ENCODE data around the gene ITGA2B. TPM values are rescaled to one million over a fixed set of nuclear protein-coding genes. Genes with fewer than 3 reads are reported as not detected.

Gene ITGA2B
- total RNA-seq, 1 experiment from 2014 or later: 3.1 TPM

- POLR2A ChIA-PET (ENCODE audit: unreplicated experiment): no interaction called here
- TF ChIP-seq CTCF (conservative IDR thresholded peaks at IDR 0.05; ENCODE audit: low read depth, low read length): no peak
- TF ChIP-seq EZH2phosphoT487 (IDR thresholded peaks at IDR 0.05; ENCODE audit: borderline replicate concordance, low read length): no peak
- no peak for TF ChIP-seq EZH2 (IDR thresholded peaks at IDR 0.05; ENCODE audit: low read length, unreplicated experiment)
- no peaks in the 10 kb centered on the region for H3F3A ChIP-seq (ENCODE audit: low read length, unreplicated experiment)
- CTCF ChIA-PET: no interaction called here
- H3K4me3 ChIP-seq (ENCODE audit: low read length): no peak overlapping the region
- DNase-seq (no peak), ATAC-seq (no peak)
- no peaks in the 10 kb centered on the region for H3K9me2 ChIP-seq (replicated peaks; ENCODE audit: low read length)
- no peaks in the 10 kb centered on the region for H3K9me3 ChIP-seq (ENCODE audit: low read length)
- H3K27ac ChIP-seq (ENCODE audit: low read length): no peak overlapping the region
- peaks cover 8% of the 10 kb centered on the region; the same call in 1 of the 2 replicates for H3K36me3 ChIP-seq (ENCODE audit: low read depth, low read length)
- no peak overlapping the region for H3K4me2 ChIP-seq (ENCODE audit: low read length)
- H2AFZ ChIP-seq (ENCODE audit: low read length): no peak overlapping the region
- H4K20me1 ChIP-seq (ENCODE audit: low read length): no peaks in the 10 kb centered on the region
- no peak overlapping the region for H3K9ac ChIP-seq (ENCODE audit: low read length)
- intact Hi-C loops (cut with micrococcal nuclease): no loop called here
- BruUV-seq (replicated peaks): no TSS peak
- no peaks in the 10 kb centered on the region for H3K27me3 ChIP-seq (ENCODE audit: low read length)
- H3K4me1 ChIP-seq (ENCODE audit: insufficient read depth, low read length): no peaks in the 10 kb centered on the region
- no peaks in the 10 kb centered on the region for H3K79me2 ChIP-seq (ENCODE audit: low read length)
Observed at GRCh38 chr17:44356241-44356640, 33.2 kb downstream of the ITGA2B start.

GRCh38 chr17:44355642-44356099, 33.8 kb downstream of the ITGA2B start:
- POLR2A ChIA-PET (ENCODE audit: unreplicated experiment): no interaction called here
- Histone ChIP-seq H3K36me3 (ENCODE audit: low read depth, low read length) (peaks cover 8% of the 10 kb centered on the region; the same call in 1 of the 2 replicates), H3K4me3 (ENCODE audit: low read length) (no peak overlapping the region), H2AFZ (ENCODE audit: low read length) (no peak overlapping the region), H3K4me2 (ENCODE audit: low read length) (no peak overlapping the region), H3K79me2 (ENCODE audit: low read length) (no peaks in the 10 kb centered on the region), H3K27me3 (ENCODE audit: low read length) (no peaks in the 10 kb centered on the region), H3K27ac (ENCODE audit: low read length) (no peak overlapping the region), H3K9me3 (ENCODE audit: low read length) (no peaks in the 10 kb centered on the region), H3K9me2 (replicated peaks; ENCODE audit: low read length) (no peaks in the 10 kb centered on the region), H3K9ac (ENCODE audit: low read length) (no peak overlapping the region), H3K4me1 (ENCODE audit: insufficient read depth, low read length) (no peaks in the 10 kb centered on the region), H3F3A (ENCODE audit: low read length, unreplicated experiment) (no peaks in the 10 kb centered on the region), H4K20me1 (ENCODE audit: low read length) (no peaks in the 10 kb centered on the region)
- intact Hi-C loops (cut with micrococcal nuclease): no loop called here
- no peak for ATAC-seq
- CTCF ChIA-PET: no interaction called here
- TF ChIP-seq CTCF (conservative IDR thresholded peaks at IDR 0.05; ENCODE audit: low read depth, low read length) (no peak), EZH2 (IDR thresholded peaks at IDR 0.05; ENCODE audit: low read length, unreplicated experiment) (no peak), EZH2phosphoT487 (IDR thresholded peaks at IDR 0.05; ENCODE audit: borderline replicate concordance, low read length) (no peak)
- no peak for DNase-seq
- no TSS peak for BruUV-seq (replicated peaks)

GRCh38 chr17:44354582-44355561, 34.6 kb downstream of the ITGA2B start:
- Histone ChIP-seq H3F3A (ENCODE audit: low read length, unreplicated experiment) (no peaks in the 10 kb centered on the region), H4K20me1 (ENCODE audit: low read length) (no peaks in the 10 kb centered on the region), H3K36me3 (ENCODE audit: low read depth, low read length) (peaks cover 9% of the 10 kb centered on the region; the same call in 1 of the 2 replicates), H3K4me3 (ENCODE audit: low read length) (no peak overlapping the region), H3K4me2 (ENCODE audit: low read length) (no peak overlapping the region), H3K4me1 (ENCODE audit: insufficient read depth, low read length) (no peaks in the 10 kb centered on the region), H3K27ac (ENCODE audit: low read length) (no peak overlapping the region), H3K9me3 (ENCODE audit: low read length) (no peaks in the 10 kb centered on the region), H3K9ac (ENCODE audit: low read length) (no peak overlapping the region), H3K9me2 (replicated peaks; ENCODE audit: low read length) (no peaks in the 10 kb centered on the region), H3K79me2 (ENCODE audit: low read length) (no peaks in the 10 kb centered on the region), H2AFZ (ENCODE audit: low read length) (no peak overlapping the region), H3K27me3 (ENCODE audit: low read length) (no peaks in the 10 kb centered on the region)
- no peak for DNase-seq
- no peak for ATAC-seq
- intact Hi-C loops (cut with micrococcal nuclease): no loop called here
- ChIA-PET POLR2A (ENCODE audit: unreplicated experiment) (no interaction called here), CTCF (no interaction called here)
- TF ChIP-seq EZH2 (IDR thresholded peaks at IDR 0.05; ENCODE audit: low read length, unreplicated experiment): no peak
- no peak for TF ChIP-seq CTCF (conservative IDR thresholded peaks at IDR 0.05; ENCODE audit: low read depth, low read length)
- TF ChIP-seq EZH2phosphoT487 (IDR thresholded peaks at IDR 0.05; ENCODE audit: borderline replicate concordance, low read length): no peak
- BruUV-seq (replicated peaks): no TSS peak

Measured in PC-3 (cell line).